Esophagus muscularis mucosa (tissue), 4 donors: ENCODE data around the gene STK40. TPM values are rescaled to one million over a fixed set of nuclear protein-coding genes. Genes with fewer than 3 reads are reported as not detected.

Experiments
- DNase-seq: peaks from one replicate; pipeline ENCODE4 v3.0.0-alpha.2; 2017; ENCODE audit errors: extremely low spot score
- H3K27ac ChIP-seq, 4 donors: fragments of 200-600 bp; sonication (generic); replicated peaks in 1 of 4; 1 replicate in 3 of 4; 2 replicates in 1 of 4; pipeline ENCODE4 v1.5.1; 2016 to 2019; ENCODE audit warnings: mild to moderate bottlenecking in 1 of 4
- H3K27me3 ChIP-seq, 4 donors: fragments of 200-600 bp; sonication (generic); one replicate each; pipeline versions ENCODE4 v1.5.1 to v1.6.0; 2016 to 2019
- H3K36me3 ChIP-seq, 4 donors: fragments of 200-600 bp; sonication (generic); one replicate each; pipeline ENCODE4 v1.5.1; 2016 to 2019
- H3K4me1 ChIP-seq, 4 donors: fragments of 200-600 bp; sonication (generic); one replicate each; pipeline ENCODE4 v1.5.1; 2016 to 2019
- H3K4me3 ChIP-seq, 4 donors: fragments of 200-600 bp; sonication (generic); 1 replicate in 2 of 4; 2 replicates in 2 of 4; pipeline ENCODE4 v1.5.1; 2016 to 2019; ENCODE audit warnings: mild to moderate bottlenecking in 4 of 4, moderate library complexity in 1 of 4
- H3K9me3 ChIP-seq, 4 donors: fragments of 200-600 bp; sonication (generic); 1 replicate in 3 of 4; 2 replicates in 1 of 4; pipeline ENCODE4 v1.5.1; 2016 to 2019
- EP300 ChIP-seq: sonication (generic); formaldehyde crosslinking; IDR thresholded peaks from one replicate; pipeline ENCODE4 v1.6.1; 2017; ENCODE audit warnings: antibody characterized with exemption
- POLR2A ChIP-seq: fragments of 450-650 bp; IDR thresholded peaks from one replicate; pipeline ENCODE4 v1.6.1; 2017; ENCODE audit warnings: antibody characterized with exemption, moderate library complexity, mild to moderate bottlenecking, low read depth
- POLR2AphosphoS5 ChIP-seq, 2 donors: sonication (generic); formaldehyde crosslinking; IDR thresholded peaks; one replicate each; pipeline ENCODE4 v1.6.1; 2017; ENCODE audit warnings: antibody characterized with exemption in 2 of 2
- WGBS: methylation state at CpG from one replicate; pipeline ENCODE4 v1.1.5; 2018; 5-methylcytosine and 5-hydroxymethylcytosine counted together
- intact Hi-C: fragments of 100-400 bp; cut with DNase I; formaldehyde crosslinking; loops from one replicate; pipeline ENCODE4 v1.15.1; 2023
- total RNA-seq, 4 donors: library from RNA; depleted of rRNA; stranded (reverse); fragments of >200 nt; gene quantifications; one replicate each; pipeline versions ENCODE4 v1.1.0 to v1.2.1, GENCODE V29; 2016
- TF ChIP-seq, protein P1 (sequence below), 3 experiments: fragments of 200-600 bp in 2 of 3; fragments of 450-650 bp in 1 of 3; sonication (generic) in 2 of 3; IDR thresholded peaks; one replicate each; pipeline ENCODE4 v1.5.1; 2017 to 2019; ENCODE audit warnings: antibody characterized with exemption in 3 of 3, mild to moderate bottlenecking in 2 of 3, moderate library complexity in 1 of 3

Gene STK40, protein sequence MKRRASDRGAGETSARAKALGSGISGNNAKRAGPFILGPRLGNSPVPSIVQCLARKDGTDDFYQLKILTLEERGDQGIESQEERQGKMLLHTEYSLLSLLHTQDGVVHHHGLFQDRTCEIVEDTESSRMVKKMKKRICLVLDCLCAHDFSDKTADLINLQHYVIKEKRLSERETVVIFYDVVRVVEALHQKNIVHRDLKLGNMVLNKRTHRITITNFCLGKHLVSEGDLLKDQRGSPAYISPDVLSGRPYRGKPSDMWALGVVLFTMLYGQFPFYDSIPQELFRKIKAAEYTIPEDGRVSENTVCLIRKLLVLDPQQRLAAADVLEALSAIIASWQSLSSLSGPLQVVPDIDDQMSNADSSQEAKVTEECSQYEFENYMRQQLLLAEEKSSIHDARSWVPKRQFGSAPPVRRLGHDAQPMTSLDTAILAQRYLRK
- 100 to 1,000 TPM in 1 of 4 donors, 10 to 100 TPM in 3; 67.7 to 103 (median 80.2) TPM for total RNA-seq

DNA sequence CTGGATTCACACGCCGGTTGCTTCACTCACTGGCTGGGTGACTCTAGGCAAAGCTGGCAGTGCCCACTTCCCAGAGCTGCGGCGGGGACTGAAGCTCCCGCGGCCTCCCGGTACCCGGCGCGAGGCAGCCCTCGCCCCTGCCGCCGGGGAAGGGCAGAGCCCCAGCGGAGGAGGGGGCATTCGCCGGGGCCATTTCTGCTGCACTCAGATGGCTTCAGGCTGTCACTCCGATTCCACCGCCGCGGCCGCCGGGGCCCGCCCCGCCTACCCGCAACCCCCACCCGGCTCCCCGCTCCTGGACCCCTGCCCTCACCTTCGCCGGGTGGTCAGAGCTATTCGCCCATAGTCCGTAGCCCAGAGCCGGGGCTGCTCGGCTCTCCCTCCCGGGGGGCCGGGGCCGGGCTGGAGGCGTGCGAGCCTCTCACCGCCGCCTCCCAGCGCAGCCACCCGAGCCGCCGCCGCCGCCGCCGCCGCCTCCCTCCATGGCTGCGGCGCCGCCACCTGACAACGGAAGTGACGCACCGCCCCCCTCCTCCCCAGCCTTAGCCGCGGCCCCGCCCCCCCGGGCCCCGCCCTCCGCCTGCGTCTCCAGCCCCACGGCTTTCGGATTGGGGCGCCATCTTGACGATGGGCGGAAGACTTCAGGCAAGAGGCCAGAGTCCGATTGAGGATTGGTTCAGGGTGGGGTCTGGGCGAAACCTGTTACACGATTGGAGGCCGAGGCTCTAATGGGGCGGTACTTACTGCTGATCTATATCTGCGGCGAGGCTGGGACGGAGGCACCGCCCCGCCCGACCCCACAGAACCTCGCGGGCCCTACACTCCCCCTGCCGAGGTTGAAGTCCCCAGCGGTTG is at the start of gene STK40:
Gene STK40 (minus strand): TSS at position 515 of the 855 bp plus-strand sequence. CDS start 24,592 bp downstream, outside the sequence.
- intact Hi-C loops: loop anchor here (10.0 kb wide), 1 partner anchor 231 kb away; the partner anchor contains the start of gene MAP7D1
- DNase-seq: peak; percentile 99
- no peaks in the 10 kb centered on the region for H3K27me3 ChIP-seq
- peaks cover 0 to 11% (median 7%) of the 10 kb centered on the region in 4 donors for H3K36me3 ChIP-seq
- TF ChIP-seq POLR2AphosphoS5 (IDR thresholded peaks at IDR 0.05): peak; percentile 76 to 89
- TF ChIP-seq, protein P1, sequence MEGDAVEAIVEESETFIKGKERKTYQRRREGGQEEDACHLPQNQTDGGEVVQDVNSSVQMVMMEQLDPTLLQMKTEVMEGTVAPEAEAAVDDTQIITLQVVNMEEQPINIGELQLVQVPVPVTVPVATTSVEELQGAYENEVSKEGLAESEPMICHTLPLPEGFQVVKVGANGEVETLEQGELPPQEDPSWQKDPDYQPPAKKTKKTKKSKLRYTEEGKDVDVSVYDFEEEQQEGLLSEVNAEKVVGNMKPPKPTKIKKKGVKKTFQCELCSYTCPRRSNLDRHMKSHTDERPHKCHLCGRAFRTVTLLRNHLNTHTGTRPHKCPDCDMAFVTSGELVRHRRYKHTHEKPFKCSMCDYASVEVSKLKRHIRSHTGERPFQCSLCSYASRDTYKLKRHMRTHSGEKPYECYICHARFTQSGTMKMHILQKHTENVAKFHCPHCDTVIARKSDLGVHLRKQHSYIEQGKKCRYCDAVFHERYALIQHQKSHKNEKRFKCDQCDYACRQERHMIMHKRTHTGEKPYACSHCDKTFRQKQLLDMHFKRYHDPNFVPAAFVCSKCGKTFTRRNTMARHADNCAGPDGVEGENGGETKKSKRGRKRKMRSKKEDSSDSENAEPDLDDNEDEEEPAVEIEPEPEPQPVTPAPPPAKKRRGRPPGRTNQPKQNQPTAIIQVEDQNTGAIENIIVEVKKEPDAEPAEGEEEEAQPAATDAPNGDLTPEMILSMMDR (IDR thresholded peaks at IDR 0.05): no peak
- TF ChIP-seq POLR2A: peak; percentile 89
- TF ChIP-seq EP300: no peak
- under 1% methylated on average over 19 of the region's 82 CpGs for WGBS
- no peaks in the 10 kb centered on the region for H3K9me3 ChIP-seq
- peak within 1 kb of the TSS; percentile 79 to 99 (median 88) for H3K4me3 ChIP-seq
- H3K27ac ChIP-seq: peak within 1 kb of the TSS; percentile 93 to 99 (median 97)
- H3K4me1 ChIP-seq: peaks cover 56 to 86% (median 80%) of the 10 kb centered on the region in 4 donors

DNA sequence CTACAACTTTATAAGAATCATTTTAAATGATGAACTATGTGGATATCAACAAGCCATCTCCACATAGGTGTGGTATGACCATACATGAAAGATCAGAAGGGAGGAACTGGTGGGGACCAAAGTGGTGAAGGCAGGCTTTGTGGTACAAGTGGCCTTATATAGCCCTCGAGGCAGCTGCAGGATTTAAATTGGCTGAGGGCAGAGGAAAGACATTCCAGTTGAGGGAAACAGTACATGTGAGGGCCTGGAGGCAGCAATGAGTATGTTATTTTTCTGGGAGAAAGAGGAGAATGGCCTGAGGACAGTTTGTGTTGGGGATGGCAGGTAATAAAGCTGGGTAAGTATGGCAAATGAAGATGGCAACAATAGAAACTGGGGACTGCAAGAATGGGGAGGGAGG is 47.4 kb upstream of the STK40 start:
- TF ChIP-seq POLR2AphosphoS5 (IDR thresholded peaks at IDR 0.05) (no peak), POLR2A (no peak), EP300 (no peak)
- TF ChIP-seq, protein P1 (IDR thresholded peaks at IDR 0.05): no peak
- WGBS: 50% methylated on average over 1 of the region's 1 CpG
- Histone ChIP-seq H3K36me3 (peaks cover 13 to 72% (median 40%) of the 10 kb centered on the region in 4 donors), H3K27me3 (no peaks in the 10 kb centered on the region), H3K4me3 (no peak overlapping the region), H3K4me1 (no peaks in the 10 kb centered on the region), H3K27ac (no peak overlapping the region), H3K9me3 (no peaks in the 10 kb centered on the region)
- DNase-seq: no peak
- intact Hi-C loops: no loop called here

DNA sequence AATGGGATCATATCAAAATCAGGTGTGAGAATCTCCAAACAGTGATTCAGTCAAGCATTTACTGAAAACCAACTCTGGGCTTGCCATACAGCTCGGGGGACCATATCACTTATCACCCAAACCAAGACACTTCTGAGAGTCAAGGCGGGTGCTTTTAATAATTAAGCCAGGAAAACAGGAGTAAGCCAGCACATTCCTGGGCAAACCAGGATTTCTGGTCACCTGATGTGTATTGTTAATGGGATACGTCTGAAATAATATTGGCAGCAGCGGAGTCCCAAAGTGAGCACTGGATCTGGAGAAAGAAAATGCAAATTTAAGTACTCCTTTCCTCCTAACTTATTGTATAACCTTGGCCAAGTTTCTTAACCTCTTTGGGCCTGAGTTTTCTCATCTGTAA is 46.9 kb upstream of the STK40 start:
- 81% methylated on average over 4 of the region's 4 CpGs for WGBS
- Histone ChIP-seq H3K27ac (no peak overlapping the region), H3K27me3 (no peaks in the 10 kb centered on the region), H3K4me1 (no peaks in the 10 kb centered on the region), H3K4me3 (no peak overlapping the region), H3K9me3 (no peaks in the 10 kb centered on the region), H3K36me3 (peaks cover 13 to 67% (median 35%) of the 10 kb centered on the region in 4 donors)
- no peak for DNase-seq
- intact Hi-C loops: no loop called here
- TF ChIP-seq POLR2A (no peak), POLR2AphosphoS5 (IDR thresholded peaks at IDR 0.05) (no peak), EP300 (no peak)
- TF ChIP-seq, protein P1 (IDR thresholded peaks at IDR 0.05): no peak

DNA sequence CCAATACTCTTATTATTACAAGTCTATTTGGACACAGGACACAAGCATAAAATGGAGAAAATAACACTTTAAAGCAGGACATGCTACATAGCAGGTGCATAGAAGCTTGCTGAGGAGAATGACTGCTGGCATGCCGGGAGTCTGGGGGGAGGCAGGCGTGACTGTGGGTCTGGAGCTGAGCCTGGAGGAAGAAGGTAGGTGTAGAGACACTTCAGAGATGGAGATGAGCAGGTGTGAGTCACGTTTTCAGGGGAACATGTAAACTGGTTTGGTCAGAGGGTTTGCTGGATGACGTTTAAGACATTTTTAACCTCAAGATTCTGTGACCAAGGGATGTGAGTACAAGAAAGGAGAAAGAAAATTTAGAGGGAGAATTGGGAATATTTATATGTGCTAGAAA is 40.1 kb upstream of the STK40 start:
- Histone ChIP-seq H3K4me1 (peaks cover 0 to 3% (median under 1%) of the 10 kb centered on the region in 4 donors), H3K27ac (no peak overlapping the region), H3K9me3 (no peaks in the 10 kb centered on the region), H3K4me3 (no peak overlapping the region), H3K36me3 (peaks cover 17 to 74% (median 43%) of the 10 kb centered on the region in 4 donors), H3K27me3 (no peaks in the 10 kb centered on the region)
- WGBS: 79% methylated on average over 4 of the region's 4 CpGs
- intact Hi-C loops: loop anchor here (10.0 kb wide), 1 partner anchor 291 kb away; no protein-coding TSS in a partner anchor
- TF ChIP-seq POLR2A: no peak
- TF ChIP-seq POLR2AphosphoS5 (IDR thresholded peaks at IDR 0.05): no peak
- TF ChIP-seq, protein P1 (IDR thresholded peaks at IDR 0.05): no peak
- no peak for TF ChIP-seq EP300
- DNase-seq: no peak
